Mesothelial cell of epicardium (in vitro differentiated cells): ENCODE measurements around the gene FAM47E. TPM values are rescaled to one million over a fixed set of nuclear protein-coding genes. Genes with fewer than 3 reads are reported as not detected.

Experiments used
- DNase-seq, 2 experiments: peaks; one replicate each; pipeline ENCODE4 v3.0.0; 2021; ENCODE audit warnings: low spot score in 2 of 2; ENCODE audit not compliant: unreplicated experiment in 2 of 2
- H3K27ac Mint-ChIP-seq: 2 replicates; pipeline ENCODE4 v1.8.0; 2021; ENCODE audit warnings: mixed read lengths
- H3K27me3 Mint-ChIP-seq: 2 replicates; pipeline ENCODE4 v1.8.0; 2021; ENCODE audit warnings: low read depth, mixed read lengths
- H3K36me3 Mint-ChIP-seq: 2 replicates; pipeline ENCODE4 v1.8.0; 2021; ENCODE audit warnings: mixed read lengths
- H3K4me1 Mint-ChIP-seq: 2 replicates; pipeline ENCODE4 v1.8.0; 2021; ENCODE audit warnings: mixed read lengths
- H3K4me3 Mint-ChIP-seq: 2 replicates; pipeline ENCODE4 v1.8.0; 2021; ENCODE audit warnings: mild to moderate bottlenecking, moderate library complexity, mixed read lengths
- H3K9me3 Mint-ChIP-seq: 2 replicates; pipeline ENCODE4 v1.8.0; 2021; ENCODE audit warnings: mixed read lengths
- CTCF ChIP-seq: fragments of 200-600 bp; sonication (generic); IDR thresholded peaks from one replicate; pipeline ENCODE4 v1.5.0; 2021; ENCODE audit warnings: antibody characterized with exemption; ENCODE audit not compliant: unreplicated experiment
- total RNA-seq: library from RNA; stranded (reverse); gene quantifications from 3 replicates; pipeline ENCODE4 v1.2.1, GENCODE V29; 2021

Gene FAM47E
- 1.2 to 2.6 TPM (median 2.3 TPM) in 3 replicates for total RNA-seq

GRCh38 chr4:76251441-76252270 lies at the start of gene FAM47E:
Gene FAM47E, plus strand, starts transcription at chr4:76251721. Its CDS starts 26 bp downstream, at chr4:76251747.
- peaks cover 53% of the 10 kb centered on the region for H3K27me3 Mint-ChIP-seq
- TF ChIP-seq CTCF, result no peak
- H3K9me3 Mint-ChIP-seq, result no peaks in the 10 kb centered on the region
- H3K4me3 Mint-ChIP-seq, result peak within 1 kb of the TSS; percentile 84
- H3K36me3 Mint-ChIP-seq, result no peaks in the 10 kb centered on the region
- DNase-seq, result peak; percentile 36 to 68
- peak within 1 kb of the TSS; percentile 10 for H3K27ac Mint-ChIP-seq
- H3K4me1 Mint-ChIP-seq, result peaks cover 6% of the 10 kb centered on the region

- no peak for TF ChIP-seq CTCF
- Mint-ChIP-seq H3K9me3 (no peaks in the 10 kb centered on the region), H3K27ac (no peak overlapping the region), H3K36me3 (no peaks in the 10 kb centered on the region), H3K4me3 (no peak overlapping the region), H3K4me1 (peaks cover 65% of the 10 kb centered on the region), H3K27me3 (no peaks in the 10 kb centered on the region)
- DNase-seq, result peak in 1 of 2 experiments; percentile 22
These were observed 48.0 kb upstream of the FAM47E start for GRCh38 chr4:76203541-76203940.

DNA sequence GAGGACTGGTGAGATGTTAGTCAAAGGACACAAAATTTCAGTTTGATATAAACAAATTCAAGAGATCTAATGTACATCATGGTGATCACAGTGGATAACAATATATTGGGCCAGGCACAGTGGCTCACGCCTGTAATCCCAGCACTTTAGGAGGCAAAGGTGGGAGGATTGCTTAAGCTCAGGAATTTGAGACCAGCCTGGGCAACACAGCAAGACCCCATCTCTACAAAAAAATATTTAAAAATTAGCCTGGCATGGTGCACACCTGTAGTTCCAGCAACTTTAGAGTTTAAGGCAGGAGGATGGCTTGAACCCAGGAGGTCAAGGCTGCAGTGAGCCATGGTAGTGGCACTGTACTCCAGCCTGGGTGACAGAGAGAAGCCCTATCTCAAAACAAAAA lies 46.6 kb upstream of the FAM47E start:
- no peak overlapping the region for H3K27ac Mint-ChIP-seq
- H3K9me3 Mint-ChIP-seq, result no peaks in the 10 kb centered on the region
- peaks cover 57% of the 10 kb centered on the region for H3K4me1 Mint-ChIP-seq
- H3K27me3 Mint-ChIP-seq, result no peaks in the 10 kb centered on the region
- no peaks in the 10 kb centered on the region for H3K36me3 Mint-ChIP-seq
- no peak for TF ChIP-seq CTCF
- no peak overlapping the region for H3K4me3 Mint-ChIP-seq
- DNase-seq, result no peak

GRCh38 chr4:76205476-76205875 lies 46.0 kb upstream of the FAM47E start:
- Mint-ChIP-seq H3K4me1 (peaks cover 56% of the 10 kb centered on the region), H3K9me3 (no peaks in the 10 kb centered on the region), H3K36me3 (no peaks in the 10 kb centered on the region), H3K27me3 (no peaks in the 10 kb centered on the region), H3K4me3 (no peak overlapping the region), H3K27ac (peak overlapping the region; percentile 96)
- no peak for DNase-seq
- TF ChIP-seq CTCF, result no peak

DNA sequence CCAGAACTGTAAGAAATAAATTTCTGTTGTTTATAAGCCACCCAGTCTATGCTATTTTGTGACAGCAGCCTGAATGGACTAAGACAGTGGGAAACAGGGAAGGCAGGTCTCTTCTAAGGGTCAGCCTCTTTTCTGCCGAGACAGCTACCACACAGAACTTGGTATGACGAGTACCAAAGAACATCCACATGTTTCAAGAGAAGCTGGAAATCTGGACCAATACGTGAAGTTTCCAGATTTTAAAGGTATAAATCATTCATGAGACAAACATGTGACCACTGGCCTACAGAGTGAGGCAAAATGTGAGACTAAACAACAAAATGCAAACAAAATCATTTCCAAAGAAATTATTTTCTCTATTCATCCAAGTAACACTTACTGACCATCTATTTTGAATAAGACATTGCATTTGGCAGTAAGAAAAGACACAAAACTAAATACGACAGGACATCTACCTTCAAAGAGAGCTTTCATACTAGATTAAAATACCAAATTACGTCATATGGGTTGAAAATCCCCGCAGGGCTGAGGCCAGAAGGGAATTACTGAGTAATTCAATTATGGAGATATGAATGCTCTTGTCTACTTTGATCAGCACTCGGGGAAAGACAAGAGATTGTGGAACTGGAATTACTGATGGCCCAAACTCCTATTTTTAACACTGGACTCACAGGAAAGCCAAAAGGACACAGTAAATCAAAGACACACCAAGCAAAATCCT lies 45.1 kb upstream of the FAM47E start:
- no peak for TF ChIP-seq CTCF
- Mint-ChIP-seq H3K4me1 (peaks cover 53% of the 10 kb centered on the region), H3K36me3 (no peaks in the 10 kb centered on the region), H3K4me3 (peak overlapping the region; percentile 9), H3K27ac (peak overlapping the region; percentile 96), H3K9me3 (no peaks in the 10 kb centered on the region), H3K27me3 (no peaks in the 10 kb centered on the region)
- DNase-seq, result peak; percentile 29 to 57
